Measurements from ENCODE around the gene SRGAP1. TPM values are rescaled to one million over a fixed set of nuclear protein-coding genes. Genes with fewer than 3 reads are reported as not detected.

The SRGAP1 gene
- polyA plus RNA-seq, 1 donor from 2014 or later = 4.8 TPM

DNA sequence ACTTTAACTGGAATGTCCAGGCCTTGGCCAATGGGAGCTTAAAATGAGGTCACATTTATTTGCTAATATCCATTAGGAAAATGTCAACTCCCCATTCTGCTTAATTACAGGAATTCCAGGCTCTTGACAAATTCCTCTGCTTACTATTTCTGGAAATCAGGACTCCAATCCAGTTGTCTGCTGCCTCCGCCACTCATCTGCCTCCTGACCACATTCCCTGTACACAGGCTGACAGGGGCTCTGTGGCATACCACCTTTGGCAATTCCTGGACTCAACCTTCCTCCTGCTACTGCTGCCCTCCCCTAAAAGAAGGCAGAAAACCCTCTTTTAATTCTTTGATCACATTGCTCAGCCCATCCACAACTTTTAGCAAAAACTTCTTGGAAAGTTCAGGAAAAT lies 339.7 kb downstream of the SRGAP1 start:
- Histone ChIP-seq H4K20me1 (ENCODE audit: insufficient read depth) (no peaks in the 10 kb centered on the region), H2AFZ (ENCODE audit: low read depth, low read length) (no peak overlapping the region), H3K9ac (ENCODE audit: low read length) (no peak overlapping the region), H3F3A (ENCODE audit: insufficient read depth, low read length, poor library complexity, severe bottlenecking) (no peaks in the 10 kb centered on the region), H3K27ac (ENCODE audit: low read length) (no peak overlapping the region), H3K27me3 (ENCODE audit: insufficient read depth, low read depth, low read length) (no peaks in the 10 kb centered on the region), H3K9me3 (ENCODE audit: low read length) (no peaks in the 10 kb centered on the region), H3K4me2 (ENCODE audit: low read length) (no peak overlapping the region), H3K36me3 (ENCODE audit: insufficient read depth, low read length) (no peaks in the 10 kb centered on the region), H3K79me2 (replicated peaks; ENCODE audit: insufficient read depth, low read length) (no peaks in the 10 kb centered on the region), H3K9me2 (ENCODE audit: insufficient read depth, low read length) (no peaks in the 10 kb centered on the region), H3K4me3 (ENCODE audit: low read length) (no peak overlapping the region)
- no peak for TF ChIP-seq EZH2 (IDR thresholded peaks at IDR 0.05; ENCODE audit: borderline replicate concordance, insufficient read depth, low read length, poor library complexity, severe bottlenecking)
- TF ChIP-seq, protein P1, sequence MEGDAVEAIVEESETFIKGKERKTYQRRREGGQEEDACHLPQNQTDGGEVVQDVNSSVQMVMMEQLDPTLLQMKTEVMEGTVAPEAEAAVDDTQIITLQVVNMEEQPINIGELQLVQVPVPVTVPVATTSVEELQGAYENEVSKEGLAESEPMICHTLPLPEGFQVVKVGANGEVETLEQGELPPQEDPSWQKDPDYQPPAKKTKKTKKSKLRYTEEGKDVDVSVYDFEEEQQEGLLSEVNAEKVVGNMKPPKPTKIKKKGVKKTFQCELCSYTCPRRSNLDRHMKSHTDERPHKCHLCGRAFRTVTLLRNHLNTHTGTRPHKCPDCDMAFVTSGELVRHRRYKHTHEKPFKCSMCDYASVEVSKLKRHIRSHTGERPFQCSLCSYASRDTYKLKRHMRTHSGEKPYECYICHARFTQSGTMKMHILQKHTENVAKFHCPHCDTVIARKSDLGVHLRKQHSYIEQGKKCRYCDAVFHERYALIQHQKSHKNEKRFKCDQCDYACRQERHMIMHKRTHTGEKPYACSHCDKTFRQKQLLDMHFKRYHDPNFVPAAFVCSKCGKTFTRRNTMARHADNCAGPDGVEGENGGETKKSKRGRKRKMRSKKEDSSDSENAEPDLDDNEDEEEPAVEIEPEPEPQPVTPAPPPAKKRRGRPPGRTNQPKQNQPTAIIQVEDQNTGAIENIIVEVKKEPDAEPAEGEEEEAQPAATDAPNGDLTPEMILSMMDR (IDR thresholded peaks at IDR 0.05; ENCODE audit: poor library complexity, severe bottlenecking) = no peak
- TF ChIP-seq, protein P2, sequence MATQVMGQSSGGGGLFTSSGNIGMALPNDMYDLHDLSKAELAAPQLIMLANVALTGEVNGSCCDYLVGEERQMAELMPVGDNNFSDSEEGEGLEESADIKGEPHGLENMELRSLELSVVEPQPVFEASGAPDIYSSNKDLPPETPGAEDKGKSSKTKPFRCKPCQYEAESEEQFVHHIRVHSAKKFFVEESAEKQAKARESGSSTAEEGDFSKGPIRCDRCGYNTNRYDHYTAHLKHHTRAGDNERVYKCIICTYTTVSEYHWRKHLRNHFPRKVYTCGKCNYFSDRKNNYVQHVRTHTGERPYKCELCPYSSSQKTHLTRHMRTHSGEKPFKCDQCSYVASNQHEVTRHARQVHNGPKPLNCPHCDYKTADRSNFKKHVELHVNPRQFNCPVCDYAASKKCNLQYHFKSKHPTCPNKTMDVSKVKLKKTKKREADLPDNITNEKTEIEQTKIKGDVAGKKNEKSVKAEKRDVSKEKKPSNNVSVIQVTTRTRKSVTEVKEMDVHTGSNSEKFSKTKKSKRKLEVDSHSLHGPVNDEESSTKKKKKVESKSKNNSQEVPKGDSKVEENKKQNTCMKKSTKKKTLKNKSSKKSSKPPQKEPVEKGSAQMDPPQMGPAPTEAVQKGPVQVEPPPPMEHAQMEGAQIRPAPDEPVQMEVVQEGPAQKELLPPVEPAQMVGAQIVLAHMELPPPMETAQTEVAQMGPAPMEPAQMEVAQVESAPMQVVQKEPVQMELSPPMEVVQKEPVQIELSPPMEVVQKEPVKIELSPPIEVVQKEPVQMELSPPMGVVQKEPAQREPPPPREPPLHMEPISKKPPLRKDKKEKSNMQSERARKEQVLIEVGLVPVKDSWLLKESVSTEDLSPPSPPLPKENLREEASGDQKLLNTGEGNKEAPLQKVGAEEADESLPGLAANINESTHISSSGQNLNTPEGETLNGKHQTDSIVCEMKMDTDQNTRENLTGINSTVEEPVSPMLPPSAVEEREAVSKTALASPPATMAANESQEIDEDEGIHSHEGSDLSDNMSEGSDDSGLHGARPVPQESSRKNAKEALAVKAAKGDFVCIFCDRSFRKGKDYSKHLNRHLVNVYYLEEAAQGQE (IDR thresholded peaks at IDR 0.05; ENCODE audit: borderline replicate concordance) = no peak
- TF ChIP-seq RAD21 (conservative IDR thresholded peaks at IDR 0.05) = no peak
- TF ChIP-seq EP300 (conservative IDR thresholded peaks at IDR 0.05; ENCODE audit: poor library complexity, severe bottlenecking) = no peak
- no peak for TF ChIP-seq POLR2AphosphoS5 (IDR thresholded peaks at IDR 0.05)

DNA sequence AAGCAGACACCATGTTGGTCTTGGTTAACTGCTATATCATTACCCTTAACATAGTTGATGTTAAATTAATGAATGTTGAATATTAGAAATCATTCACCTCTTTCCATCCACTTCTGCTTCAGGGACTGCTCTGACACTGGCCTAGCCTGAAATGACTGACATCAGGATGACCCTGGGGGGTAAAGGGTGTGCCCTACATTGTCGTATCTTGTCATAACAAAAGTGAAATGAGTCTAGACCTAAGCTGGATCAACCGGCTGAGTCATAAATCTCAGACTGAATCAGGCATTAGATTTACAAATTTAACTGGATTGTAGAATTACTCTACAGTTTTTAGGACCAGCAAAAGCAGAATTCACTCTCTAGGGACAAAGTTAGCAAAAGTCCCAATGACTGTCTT lies 342.3 kb downstream of the SRGAP1 start:
- H3K27me3 ChIP-seq (ENCODE audit: insufficient read depth, low read depth, low read length) = no peaks in the 10 kb centered on the region
- no peak overlapping the region for H2AFZ ChIP-seq (ENCODE audit: low read depth, low read length)
- H4K20me1 ChIP-seq (ENCODE audit: insufficient read depth) = no peaks in the 10 kb centered on the region
- no peak overlapping the region for H3K27ac ChIP-seq (ENCODE audit: low read length)
- no peaks in the 10 kb centered on the region for H3K9me2 ChIP-seq (ENCODE audit: insufficient read depth, low read length)
- no peaks in the 10 kb centered on the region for H3F3A ChIP-seq (ENCODE audit: insufficient read depth, low read length, poor library complexity, severe bottlenecking)
- H3K36me3 ChIP-seq (ENCODE audit: insufficient read depth, low read length) = no peaks in the 10 kb centered on the region
- no peaks in the 10 kb centered on the region for H3K79me2 ChIP-seq (replicated peaks; ENCODE audit: insufficient read depth, low read length)
- no peak overlapping the region for H3K4me2 ChIP-seq (ENCODE audit: low read length)
- H3K4me3 ChIP-seq (ENCODE audit: low read length) = no peak overlapping the region
- H3K9ac ChIP-seq (ENCODE audit: low read length) = no peak overlapping the region
- H3K9me3 ChIP-seq (ENCODE audit: low read length) = no peaks in the 10 kb centered on the region
- TF ChIP-seq TAF1 (IDR thresholded peaks at IDR 0.05; ENCODE audit: low read depth) = no peak
- no peak for TF ChIP-seq RAD21 (conservative IDR thresholded peaks at IDR 0.05)
- TF ChIP-seq, protein P2 (IDR thresholded peaks at IDR 0.05; ENCODE audit: borderline replicate concordance) = no peak
- no peak for TF ChIP-seq EZH2 (IDR thresholded peaks at IDR 0.05; ENCODE audit: borderline replicate concordance, insufficient read depth, low read length, poor library complexity, severe bottlenecking)
- no peak for TF ChIP-seq POLR2AphosphoS5 (IDR thresholded peaks at IDR 0.05)
- TF ChIP-seq, protein P1 (IDR thresholded peaks at IDR 0.05; ENCODE audit: poor library complexity, severe bottlenecking) = no peak
- no peak for TF ChIP-seq EP300 (conservative IDR thresholded peaks at IDR 0.05; ENCODE audit: poor library complexity, severe bottlenecking)
- no peak for TF ChIP-seq MXI1 (conservative IDR thresholded peaks at IDR 0.05; ENCODE audit: poor library complexity, severe bottlenecking)

Data from neural cell (in vitro differentiated cells).